GM18520 (cell line): ENCODE data around the gene TSPAN10.
"Not testable (repeated sequence)": the region's sequence is repeated elsewhere in the genome, so short reads cannot be mapped to it uniquely, and the experiment has no call there.

Experiments used
- ATAC-seq: cut with Tn5 transposase; IDR thresholded peaks from one replicate; pipeline ENCODE4 v1.9.1; 2021; ENCODE audit not compliant: unreplicated experiment

TSPAN10 gene

DNA sequence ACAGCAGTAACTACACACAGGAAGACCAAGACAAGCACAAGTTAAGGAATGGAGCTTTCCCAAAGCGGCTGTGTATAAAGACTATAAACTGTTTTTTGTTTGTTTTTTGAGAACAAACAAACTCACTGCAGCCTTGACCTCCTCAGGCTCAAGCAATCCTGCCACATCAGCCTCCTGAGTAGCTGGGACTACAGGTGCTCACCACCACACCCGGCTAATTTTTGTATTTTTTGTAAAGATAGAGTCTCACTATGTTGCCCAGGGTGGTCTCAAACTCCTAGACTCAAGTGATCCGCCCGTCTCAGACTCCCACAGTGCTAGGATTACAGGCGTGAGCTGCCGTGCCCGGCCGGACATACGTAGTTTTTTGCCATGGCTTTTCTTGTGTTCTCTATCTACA is 23.4 kb downstream of the TSPAN10 start:
- ATAC-seq, result no peak

GRCh38 chr17:81662002-81662401 is 25.0 kb downstream of the TSPAN10 start:
- no peak for ATAC-seq

DNA sequence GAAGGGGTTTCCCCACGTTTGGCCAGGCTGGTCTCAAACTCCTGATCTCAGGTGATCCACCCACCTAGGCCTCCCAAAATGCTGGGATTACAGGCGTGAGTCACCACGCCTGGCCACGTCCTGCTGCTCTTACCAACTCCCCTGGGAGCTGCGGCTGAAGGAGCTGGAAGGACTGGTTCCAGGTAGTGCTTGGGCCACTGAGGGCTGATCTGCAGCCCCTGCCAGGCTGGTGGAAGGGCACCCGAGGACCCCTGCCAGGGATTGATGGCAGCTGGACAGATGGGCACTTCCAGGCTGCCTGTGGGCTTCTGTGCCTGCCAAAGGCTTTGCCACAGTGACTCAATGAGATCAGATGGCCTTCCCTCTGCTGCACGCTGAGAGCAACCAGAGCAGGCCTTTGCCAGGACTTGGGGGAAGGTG is 27.1 kb downstream of the TSPAN10 start:
- ATAC-seq, result no peak

DNA sequence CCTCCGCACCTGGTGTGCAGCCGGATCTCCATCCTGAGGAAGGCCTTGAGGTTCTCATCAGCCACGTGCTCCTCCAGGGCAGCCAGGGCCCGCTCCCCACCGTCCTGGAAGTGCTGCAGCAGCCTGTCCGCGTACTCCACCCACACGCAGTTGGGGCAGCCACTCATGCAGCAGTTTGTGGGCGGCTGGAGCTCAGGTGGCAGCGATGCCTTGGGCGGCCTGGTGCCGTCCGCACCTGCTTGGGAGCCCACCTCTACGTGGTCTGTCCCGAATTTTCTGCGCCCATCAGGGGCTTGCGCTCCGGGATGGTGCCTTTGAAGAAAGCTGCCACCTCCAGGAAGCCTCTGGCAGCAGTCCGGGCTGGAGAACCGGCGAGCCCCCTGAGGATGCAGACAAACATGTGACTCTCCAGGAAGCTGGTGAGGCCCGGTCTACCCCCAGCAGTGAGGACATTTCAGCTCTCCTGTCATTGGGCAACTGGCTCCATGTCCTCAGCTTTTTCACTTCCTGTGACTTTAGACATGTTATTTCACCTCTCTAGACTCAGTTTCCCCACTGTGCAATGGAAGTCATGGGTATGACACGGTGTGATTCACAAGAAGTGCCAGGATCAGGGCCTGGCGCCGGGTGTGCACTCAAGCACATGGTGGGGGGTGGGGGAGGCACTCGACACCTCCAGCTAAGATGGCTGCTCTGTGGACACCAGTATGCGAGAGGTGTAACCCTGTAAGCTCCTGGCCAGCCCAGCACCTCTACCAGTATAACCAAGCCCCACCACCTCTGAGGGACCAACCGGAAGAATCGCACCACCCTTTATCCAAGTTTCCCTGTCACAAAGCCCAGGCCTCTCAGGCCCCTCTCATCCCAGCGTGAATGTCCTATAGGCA is 28.5 kb downstream of the TSPAN10 start:
- no peak for ATAC-seq

- peak; percentile 3 for ATAC-seq
These were observed 29.0 kb downstream of the TSPAN10 start for GRCh38 chr17:81666092-81666341.

DNA sequence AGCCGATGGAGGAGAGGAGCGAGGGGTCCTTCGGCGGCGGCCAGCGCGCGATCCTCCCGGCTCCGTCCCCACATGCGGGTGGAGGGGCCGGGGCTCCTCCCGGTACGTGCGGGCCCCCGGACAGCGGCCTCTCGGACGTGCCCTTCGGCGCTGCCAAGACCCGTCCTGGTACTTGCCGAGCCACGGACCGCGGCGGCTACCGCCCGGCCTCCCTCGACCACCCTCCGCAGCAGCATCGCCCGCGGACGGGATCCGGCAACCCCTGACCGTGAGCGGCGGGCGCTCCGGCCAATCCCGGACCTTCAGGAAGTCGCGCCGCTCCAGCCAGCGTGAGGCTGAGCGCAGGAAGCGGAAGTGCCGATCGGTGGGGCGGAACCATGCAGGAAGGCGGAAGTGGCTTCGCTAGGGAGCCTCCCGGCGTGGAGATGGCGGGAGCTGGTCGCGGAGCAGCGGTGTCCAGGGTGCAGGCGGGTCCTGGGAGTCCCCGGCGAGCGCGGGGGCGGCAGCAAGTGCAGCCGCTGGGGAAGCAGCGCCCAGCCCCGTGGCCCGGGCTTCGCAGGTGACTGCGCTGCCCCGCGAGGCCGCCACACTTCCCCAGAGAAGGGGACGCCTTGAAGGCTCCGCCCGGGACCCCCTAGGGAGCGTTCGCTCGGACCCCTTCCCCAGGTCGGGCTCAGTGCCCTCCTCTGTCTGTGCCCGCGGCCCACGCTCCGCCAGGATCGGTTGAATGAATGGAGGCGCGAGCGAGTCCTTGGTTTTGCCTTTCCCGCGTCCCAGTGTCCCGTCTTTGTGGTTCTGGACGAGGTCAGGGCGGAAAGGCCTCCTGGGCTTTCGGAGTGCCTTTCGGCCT is 29.6 kb downstream of the TSPAN10 start, which contains the start of the genes CCDC137 and OXLD1:
TSS of gene CCDC137 (plus strand) at position 396 of the 850 bp plus-strand sequence. CDS start at position 426, 30 bp downstream.
TSS of gene OXLD1 (minus strand) at position 264 of the 850 bp plus-strand sequence. CDS start at position 236, 28 bp downstream.
- peak; percentile 86 for ATAC-seq

DNA sequence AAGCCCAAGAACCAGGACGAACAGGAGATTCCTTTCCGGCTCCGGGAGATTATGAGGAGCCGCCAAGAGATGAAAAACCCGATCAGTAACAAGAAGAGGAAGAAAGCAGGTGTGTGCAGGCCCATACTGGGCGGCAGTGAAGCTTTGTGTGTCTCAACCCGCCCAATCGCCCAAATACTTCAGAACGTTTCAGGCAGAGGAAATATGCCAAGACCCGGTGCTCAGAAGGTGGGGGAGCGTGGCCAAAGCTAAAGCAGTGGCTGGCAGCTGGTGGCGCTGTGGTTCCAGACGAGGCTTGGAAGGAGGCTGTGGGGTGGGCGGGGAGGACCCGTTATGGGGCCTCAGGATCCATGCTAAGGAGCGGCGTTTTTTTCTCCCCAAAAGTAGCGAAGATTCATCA is 30.8 kb downstream of the TSPAN10 start:
- ATAC-seq, result no peak

DNA sequence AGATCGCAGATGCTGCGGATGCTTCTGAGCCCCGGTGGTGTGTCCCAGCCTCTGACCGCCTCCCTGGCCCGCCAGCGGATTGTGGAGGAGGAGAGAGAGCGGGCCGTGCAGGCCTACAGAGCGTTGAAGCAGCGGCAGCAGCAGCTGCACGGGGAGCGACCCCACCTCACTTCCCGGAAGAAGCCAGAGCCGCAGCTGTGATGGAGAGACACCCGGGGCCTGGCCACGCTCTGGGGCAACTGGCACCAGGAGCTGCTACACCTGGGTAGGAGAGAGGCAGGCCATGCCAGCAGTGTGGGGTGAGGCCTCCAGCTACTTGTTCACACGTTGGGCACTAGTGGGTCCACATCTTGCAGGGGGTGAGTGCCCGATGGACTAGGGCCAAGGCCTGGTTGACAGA is 35.5 kb downstream of the TSPAN10 start:
- no peak for ATAC-seq

DNA sequence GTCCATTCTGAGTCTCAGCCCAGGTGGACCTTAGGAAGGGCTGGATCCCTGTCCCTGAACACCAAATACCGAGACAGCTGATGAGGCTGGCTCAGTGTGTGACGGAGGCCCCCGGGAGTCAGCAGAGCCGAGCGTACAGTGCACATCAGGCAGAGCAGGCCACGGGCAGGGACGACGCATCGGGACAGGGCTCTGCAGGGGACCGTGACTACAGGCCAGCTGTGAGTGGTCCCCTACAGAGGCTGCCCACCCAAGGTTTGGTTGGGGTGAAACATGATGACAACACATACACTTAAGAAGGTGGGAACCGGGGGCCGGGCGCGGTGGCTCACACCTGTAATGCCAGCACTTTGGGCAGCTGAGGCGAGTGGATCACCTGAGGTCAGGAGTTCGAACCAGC is 36.0 kb downstream of the TSPAN10 start:
- ATAC-seq, result no peak

DNA sequence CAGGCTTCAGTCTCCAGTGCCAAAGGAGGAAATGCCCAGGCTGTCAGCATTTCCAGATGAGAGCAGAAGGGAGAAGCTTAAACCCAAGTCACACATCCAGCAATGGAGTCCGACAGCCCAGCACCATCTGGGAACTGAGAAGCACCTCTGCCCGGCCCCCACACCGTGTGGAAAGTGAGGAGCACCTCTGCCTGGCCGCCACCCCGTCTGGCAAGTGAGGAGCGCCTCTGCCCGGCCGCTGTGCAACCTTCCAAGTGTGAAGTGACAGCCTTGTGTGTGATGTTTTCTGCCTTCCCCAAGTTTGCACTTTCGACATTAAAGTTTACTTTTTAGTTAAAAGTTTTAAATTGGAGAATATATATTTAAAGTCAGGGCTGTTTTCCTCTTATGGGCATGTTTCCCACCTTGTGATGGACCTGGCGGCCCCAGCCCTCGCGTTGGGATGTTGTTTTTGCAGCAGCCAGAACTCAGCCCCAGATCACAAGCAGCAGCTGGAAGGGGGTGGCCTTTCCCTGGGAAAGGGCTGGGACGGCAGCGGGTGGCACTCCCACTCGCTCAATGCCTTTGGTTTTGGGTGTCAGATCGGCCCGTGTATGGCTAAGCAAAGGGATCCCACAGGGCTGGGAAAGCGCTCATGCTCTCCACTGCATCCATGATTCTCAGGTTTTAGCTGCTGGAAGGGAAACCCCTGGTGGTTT is 36.7 kb downstream of the TSPAN10 start:
- no peak for ATAC-seq

DNA sequence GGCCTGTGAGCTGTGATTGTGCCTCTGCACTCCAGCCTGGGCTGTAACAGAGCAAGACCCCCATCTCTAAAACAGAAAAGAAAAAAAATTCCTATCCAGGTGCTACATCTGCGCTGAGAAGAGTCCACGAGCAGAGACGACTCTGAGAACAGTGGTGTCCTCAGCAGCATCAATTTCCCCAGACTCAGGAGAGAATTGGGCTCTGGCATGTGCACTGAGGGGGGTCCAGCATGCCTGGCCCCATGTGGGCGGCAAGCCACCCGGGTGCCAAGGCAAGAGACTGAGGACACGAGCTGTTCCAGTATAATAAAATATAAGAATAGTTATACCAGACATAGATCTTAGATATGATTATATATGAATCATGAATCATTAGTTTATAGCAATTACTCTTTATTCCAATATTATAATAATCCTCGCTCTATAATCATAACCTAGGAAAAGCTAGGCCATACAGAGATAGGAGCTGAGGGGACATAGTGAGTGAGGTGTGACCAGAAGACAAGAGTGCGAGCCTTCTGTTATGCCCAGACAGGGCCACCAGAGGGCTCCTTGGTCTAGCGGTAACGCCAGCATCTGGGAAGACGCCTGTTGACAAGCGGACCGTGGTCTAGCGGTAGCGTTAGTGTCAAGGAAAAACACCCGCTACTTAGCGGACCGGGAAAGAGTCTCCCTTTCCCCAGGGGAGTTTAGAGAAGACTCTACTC is 38.7 kb downstream of the TSPAN10 start:
- not testable (repeated sequence) for ATAC-seq

DNA sequence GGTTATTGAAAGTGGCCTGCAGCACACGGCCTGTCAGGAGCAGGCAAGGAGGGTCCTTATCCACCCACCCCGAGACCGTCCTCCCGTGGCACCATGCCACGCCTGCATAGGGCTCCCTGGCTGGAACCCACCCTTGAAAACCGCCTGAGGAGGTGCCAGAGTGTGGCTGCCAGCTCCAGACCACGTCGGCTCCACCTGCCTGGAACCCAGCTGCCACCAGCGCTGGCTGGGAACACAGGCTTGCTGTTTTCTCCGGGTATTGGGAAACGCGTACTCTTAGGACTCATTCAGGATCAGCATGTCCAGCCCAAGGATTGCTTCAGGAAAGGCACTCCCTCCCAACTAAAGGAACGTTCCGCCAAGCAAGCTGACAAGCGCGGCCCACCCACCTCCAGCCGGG is 39.9 kb downstream of the TSPAN10 start:
- no peak for ATAC-seq

DNA sequence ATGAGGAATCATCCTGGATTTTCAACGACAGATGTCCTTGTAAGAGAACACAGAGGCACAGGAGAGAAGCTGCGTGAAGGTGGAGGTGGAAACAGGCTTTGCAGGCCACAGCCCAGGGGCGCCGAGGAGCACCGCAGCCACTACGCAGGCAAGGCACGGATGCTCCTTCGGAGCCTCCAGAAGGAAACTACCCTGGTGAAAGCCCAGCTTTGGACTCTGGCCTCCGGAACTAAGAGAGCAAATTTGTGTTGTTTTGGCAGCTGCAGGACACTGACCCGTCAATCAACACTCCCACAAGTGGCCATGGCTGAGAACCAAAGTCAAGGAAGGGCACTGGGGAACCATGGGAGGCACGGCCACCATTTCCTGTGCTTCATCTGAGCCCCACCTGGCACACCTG is 43.2 kb downstream of the TSPAN10 start:
- ATAC-seq, result no peak

GRCh38 chr17:81681672-81682071 is 44.7 kb downstream of the TSPAN10 start:
- ATAC-seq, result no peak

GRCh38 chr17:81682565-81683207 is 45.7 kb downstream of the TSPAN10 start:
- no peak for ATAC-seq

- ATAC-seq, result no peak
These were observed 46.2 kb downstream of the TSPAN10 start for GRCh38 chr17:81683208-81683583.

DNA sequence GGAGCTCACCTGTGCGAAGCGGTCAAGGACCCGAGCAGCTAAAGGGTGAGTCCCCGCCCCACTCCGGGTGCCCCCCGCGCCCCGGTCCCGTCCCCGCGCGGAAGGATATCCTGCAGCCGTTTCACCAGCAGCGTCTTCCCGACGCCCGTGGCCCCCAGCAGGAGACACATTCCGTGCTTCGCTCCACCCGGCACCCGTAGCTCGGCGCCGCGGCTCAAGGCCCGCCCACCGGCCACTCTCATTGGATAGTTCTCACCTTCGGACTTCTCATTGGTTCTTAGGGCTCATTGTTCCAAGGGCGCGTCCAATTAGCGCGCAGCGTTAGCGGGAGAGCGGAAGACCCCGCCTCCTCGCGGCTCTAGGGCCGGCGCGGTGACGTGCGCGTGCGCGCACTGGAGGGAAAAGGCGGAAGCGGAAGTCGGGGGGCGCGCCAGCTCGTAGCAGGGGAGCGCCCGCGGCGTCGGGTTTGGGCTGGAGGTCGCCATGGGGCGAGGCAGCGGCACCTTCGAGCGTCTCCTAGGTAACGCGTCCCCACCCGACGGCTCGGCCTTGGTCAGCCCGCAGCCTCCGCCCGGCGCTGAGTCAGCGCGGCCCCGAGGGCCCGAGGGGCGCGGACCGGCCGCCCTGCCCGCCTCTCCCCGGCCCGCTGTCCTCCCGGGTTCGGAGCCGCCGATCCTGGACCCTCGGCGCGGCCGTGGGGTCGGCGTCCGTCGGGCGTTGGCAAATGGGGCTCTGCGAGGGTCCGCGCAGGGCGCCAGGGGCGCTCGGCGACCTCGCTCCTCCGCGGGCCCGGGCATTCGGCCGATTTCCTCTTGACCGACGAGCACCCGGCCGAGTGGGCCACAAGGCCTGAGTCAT is 46.8 kb downstream of the TSPAN10 start, which contains the start of the genes ARL16 and HGS:
TSS of gene ARL16 (minus strand) at position 214 of the 858 bp plus-strand sequence. CDS start at position 170, 44 bp downstream.
TSS of gene HGS (plus strand) at position 428 of the 858 bp plus-strand sequence. CDS start at position 484, 56 bp downstream.
- peak; percentile 93 for ATAC-seq

DNA sequence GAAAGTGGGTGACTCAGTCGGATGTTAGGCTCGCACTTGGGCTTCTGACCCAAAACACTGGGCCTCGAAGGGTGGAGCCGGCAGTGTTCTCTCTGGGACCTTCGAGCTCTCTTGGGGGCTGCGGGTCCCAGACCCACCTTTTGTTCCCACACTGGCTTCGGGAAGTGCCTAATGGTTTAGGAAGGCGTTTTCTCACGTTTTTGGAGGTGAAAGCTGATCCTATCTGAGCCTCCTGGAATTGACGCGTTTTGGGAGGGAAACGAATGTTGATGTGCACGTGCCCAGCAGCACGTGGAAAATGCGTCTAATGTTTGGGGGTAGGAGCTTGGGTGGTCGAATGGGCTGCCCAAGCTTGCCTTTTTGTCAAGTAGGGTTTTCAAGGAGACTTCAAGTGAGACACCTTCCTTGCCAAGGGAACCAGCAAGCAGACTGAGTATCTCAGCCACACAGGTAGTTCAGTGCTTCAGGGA is 47.5 kb downstream of the TSPAN10 start:
- no peak for ATAC-seq

GRCh38 chr17:81685108-81685507 is 48.1 kb downstream of the TSPAN10 start:
- ATAC-seq, result no peak
